ENCODE results near the gene PCID2.

Gene PCID2

GRCh38 chr13:113182046-113182445 lies 26.4 kb downstream of the PCID2 start:
- Histone ChIP-seq H3K4me3 (ENCODE audit: low read length) (no peak overlapping the region), H3K9ac (ENCODE audit: low read length) (no peak overlapping the region), H3K9me3 (ENCODE audit: control insufficient read depth, low read length) (no peaks in the 10 kb centered on the region), H3K27me3 (ENCODE audit: control insufficient read depth, insufficient read depth, low read length) (no peaks in the 10 kb centered on the region), H3K36me3 (ENCODE audit: control insufficient read depth, insufficient read depth, low read length) (peaks cover 15% of the 10 kb centered on the region), H3K4me1 (ENCODE audit: control insufficient read depth, insufficient read depth, low read length) (peaks cover under 1% of the 10 kb centered on the region)

- Histone ChIP-seq H3K36me3 (ENCODE audit: control insufficient read depth, insufficient read depth, low read length) (peaks cover 15% of the 10 kb centered on the region), H3K4me3 (ENCODE audit: low read length) (no peak overlapping the region), H3K9me3 (ENCODE audit: control insufficient read depth, low read length) (no peaks in the 10 kb centered on the region), H3K9ac (ENCODE audit: low read length) (no peak overlapping the region), H3K27me3 (ENCODE audit: control insufficient read depth, insufficient read depth, low read length) (no peaks in the 10 kb centered on the region), H3K4me1 (ENCODE audit: control insufficient read depth, insufficient read depth, low read length) (no peaks in the 10 kb centered on the region)
Measured at GRCh38 chr13:113179374-113180230, 28.9 kb downstream of the PCID2 start.

DNA sequence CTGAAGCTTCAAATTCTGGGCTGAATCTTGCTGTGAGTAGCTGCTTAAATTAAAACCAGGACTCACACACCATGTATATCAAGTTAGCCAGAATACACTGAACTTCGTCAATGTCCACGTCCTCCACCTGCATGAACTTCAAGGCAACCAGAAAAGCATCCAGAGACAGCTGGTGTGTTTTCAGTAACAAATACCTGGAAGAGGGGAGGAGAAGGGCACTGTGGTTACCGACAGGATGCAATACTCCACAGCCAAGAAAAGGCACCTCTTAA lies 29.6 kb downstream of the PCID2 start:
- Histone ChIP-seq H3K27me3 (ENCODE audit: control insufficient read depth, insufficient read depth, low read length) (no peaks in the 10 kb centered on the region), H3K4me1 (ENCODE audit: control insufficient read depth, insufficient read depth, low read length) (no peaks in the 10 kb centered on the region), H3K36me3 (ENCODE audit: control insufficient read depth, insufficient read depth, low read length) (peaks cover 15% of the 10 kb centered on the region), H3K4me3 (ENCODE audit: low read length) (no peak overlapping the region), H3K9ac (ENCODE audit: low read length) (no peak overlapping the region), H3K9me3 (ENCODE audit: control insufficient read depth, low read length) (no peaks in the 10 kb centered on the region)

DNA sequence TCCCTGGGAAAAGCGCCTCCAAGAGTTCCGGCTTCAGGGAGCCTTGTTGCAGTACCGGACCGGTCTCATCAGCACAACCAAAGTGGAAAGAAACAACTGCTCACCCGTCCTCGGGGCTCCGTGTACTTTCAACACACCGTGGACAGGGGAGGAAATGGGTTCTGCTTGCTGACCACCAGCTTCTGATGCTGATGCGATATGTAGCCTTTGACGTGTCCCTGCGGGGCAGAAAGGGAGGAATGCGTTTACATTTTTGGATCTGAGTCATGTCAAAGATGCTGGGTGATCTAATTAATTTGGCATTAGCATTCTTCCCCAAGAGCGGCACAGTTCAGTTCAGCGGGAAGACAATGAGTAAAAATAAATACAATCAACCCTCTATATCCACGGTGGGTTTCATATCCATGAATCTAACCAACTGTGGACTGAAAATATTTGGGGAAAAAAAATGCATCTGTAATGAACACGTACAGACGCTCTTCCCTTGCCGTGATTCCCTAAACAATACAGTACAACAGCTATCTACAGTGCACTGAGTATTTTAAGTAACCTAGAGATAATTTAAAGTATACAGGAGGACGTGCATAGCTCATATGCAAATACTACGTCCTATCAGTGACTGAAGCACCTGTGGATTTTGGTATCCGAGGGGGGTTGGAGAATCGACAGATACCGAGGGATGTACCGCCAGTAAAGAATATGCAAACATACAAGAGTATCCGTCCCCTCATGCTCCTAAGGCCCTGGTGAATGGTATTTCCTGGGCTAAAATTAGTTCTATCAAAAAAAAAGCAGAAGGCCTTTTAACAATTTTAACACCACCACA lies 30.2 kb downstream of the PCID2 start:
- Histone ChIP-seq H3K4me3 (ENCODE audit: low read length) (no peak overlapping the region), H3K9me3 (ENCODE audit: control insufficient read depth, low read length) (no peaks in the 10 kb centered on the region), H3K9ac (ENCODE audit: low read length) (no peak overlapping the region), H3K36me3 (ENCODE audit: control insufficient read depth, insufficient read depth, low read length) (peaks cover 12% of the 10 kb centered on the region), H3K27me3 (ENCODE audit: control insufficient read depth, insufficient read depth, low read length) (no peaks in the 10 kb centered on the region), H3K4me1 (ENCODE audit: control insufficient read depth, insufficient read depth, low read length) (no peaks in the 10 kb centered on the region)

GRCh38 chr13:113176822-113177221 lies 31.6 kb downstream of the PCID2 start:
- Histone ChIP-seq H3K4me3 (ENCODE audit: low read length) (no peak overlapping the region), H3K9me3 (ENCODE audit: control insufficient read depth, low read length) (no peaks in the 10 kb centered on the region), H3K4me1 (ENCODE audit: control insufficient read depth, insufficient read depth, low read length) (peaks cover 14% of the 10 kb centered on the region), H3K36me3 (ENCODE audit: control insufficient read depth, insufficient read depth, low read length) (peaks cover 12% of the 10 kb centered on the region), H3K9ac (ENCODE audit: low read length) (no peak overlapping the region), H3K27me3 (ENCODE audit: control insufficient read depth, insufficient read depth, low read length) (no peaks in the 10 kb centered on the region)

DNA sequence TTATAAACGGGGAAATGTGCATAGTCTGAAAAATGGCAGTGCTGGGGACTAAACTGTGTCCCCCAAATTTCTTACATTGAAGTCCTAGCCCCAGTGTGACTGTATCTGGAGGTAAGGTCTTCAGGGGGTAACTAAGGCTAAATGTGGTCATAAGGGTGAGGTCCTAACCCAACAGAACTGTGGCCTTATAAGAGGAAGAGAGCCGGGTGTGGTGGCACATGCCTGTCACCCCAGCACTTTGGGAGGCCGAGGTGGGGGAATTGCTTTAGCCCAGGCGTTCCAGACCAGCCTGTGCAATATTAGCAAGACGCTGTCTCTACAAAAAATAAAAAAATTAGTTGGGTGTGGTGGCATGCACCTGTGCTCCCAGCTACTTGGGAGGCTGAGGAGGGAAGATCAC lies 32.2 kb downstream of the PCID2 start:
- no peaks in the 10 kb centered on the region for H3K9me3 ChIP-seq (ENCODE audit: control insufficient read depth, low read length)
- H3K36me3 ChIP-seq (ENCODE audit: control insufficient read depth, insufficient read depth, low read length) = peaks cover 12% of the 10 kb centered on the region
- H3K9ac ChIP-seq (ENCODE audit: low read length) = no peak overlapping the region
- H3K4me1 ChIP-seq (ENCODE audit: control insufficient read depth, insufficient read depth, low read length) = peaks cover 20% of the 10 kb centered on the region
- H3K27me3 ChIP-seq (ENCODE audit: control insufficient read depth, insufficient read depth, low read length) = no peaks in the 10 kb centered on the region
- H3K4me3 ChIP-seq (ENCODE audit: low read length) = no peak overlapping the region

GRCh38 chr13:113172419-113172926 lies 36.0 kb downstream of the PCID2 start:
- Histone ChIP-seq H3K4me3 (ENCODE audit: low read length) (no peak overlapping the region), H3K9ac (ENCODE audit: low read length) (no peak overlapping the region), H3K9me3 (ENCODE audit: control insufficient read depth, low read length) (no peaks in the 10 kb centered on the region), H3K27me3 (ENCODE audit: control insufficient read depth, insufficient read depth, low read length) (no peaks in the 10 kb centered on the region), H3K36me3 (ENCODE audit: control insufficient read depth, insufficient read depth, low read length) (no peaks in the 10 kb centered on the region), H3K4me1 (ENCODE audit: control insufficient read depth, insufficient read depth, low read length) (peaks cover 30% of the 10 kb centered on the region)

DNA sequence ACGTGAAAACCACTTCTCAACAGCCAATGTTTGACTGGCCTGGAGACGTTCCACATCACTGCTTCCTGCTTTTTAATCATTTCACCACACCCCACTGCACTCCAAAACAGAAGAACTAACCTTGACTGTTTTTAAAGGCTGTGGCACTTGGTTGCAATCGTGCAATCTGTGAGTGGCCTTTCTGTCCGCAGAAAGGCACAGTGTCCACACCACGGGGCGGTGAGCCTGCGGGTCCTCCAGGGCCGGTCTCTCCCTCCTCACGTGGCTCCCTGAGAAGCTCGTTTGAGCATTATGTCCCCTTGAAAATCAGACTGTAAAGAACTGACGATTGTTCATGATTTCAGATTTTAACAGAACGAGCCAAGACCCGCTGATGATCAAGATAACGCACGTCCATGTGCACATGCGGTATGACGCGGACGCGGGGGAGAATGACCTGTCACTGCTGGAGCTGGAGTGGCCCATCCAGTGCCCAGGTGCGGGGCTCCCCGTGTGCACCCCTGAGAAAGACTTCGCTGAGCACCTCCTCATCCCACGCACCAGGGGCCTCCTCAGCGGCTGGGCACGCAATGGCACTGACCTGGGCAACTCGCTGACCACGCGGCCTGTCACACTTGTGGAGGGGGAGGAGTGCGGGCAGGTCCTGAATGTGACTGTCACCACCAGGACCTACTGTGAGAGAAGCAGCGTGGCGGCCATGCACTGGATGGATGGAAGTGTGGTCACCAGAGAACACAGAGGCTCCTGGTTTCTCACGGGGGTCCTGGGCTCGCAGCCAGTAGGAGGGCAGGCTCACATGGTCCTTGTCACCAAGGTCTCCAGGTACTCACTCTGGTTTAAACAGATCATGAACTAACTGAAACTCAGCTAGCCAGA lies 37.0 kb downstream of the PCID2 start:
- no peaks in the 10 kb centered on the region for H3K36me3 ChIP-seq (ENCODE audit: control insufficient read depth, insufficient read depth, low read length)
- no peaks in the 10 kb centered on the region for H3K9me3 ChIP-seq (ENCODE audit: control insufficient read depth, low read length)
- no peaks in the 10 kb centered on the region for H3K27me3 ChIP-seq (ENCODE audit: control insufficient read depth, insufficient read depth, low read length)

DNA sequence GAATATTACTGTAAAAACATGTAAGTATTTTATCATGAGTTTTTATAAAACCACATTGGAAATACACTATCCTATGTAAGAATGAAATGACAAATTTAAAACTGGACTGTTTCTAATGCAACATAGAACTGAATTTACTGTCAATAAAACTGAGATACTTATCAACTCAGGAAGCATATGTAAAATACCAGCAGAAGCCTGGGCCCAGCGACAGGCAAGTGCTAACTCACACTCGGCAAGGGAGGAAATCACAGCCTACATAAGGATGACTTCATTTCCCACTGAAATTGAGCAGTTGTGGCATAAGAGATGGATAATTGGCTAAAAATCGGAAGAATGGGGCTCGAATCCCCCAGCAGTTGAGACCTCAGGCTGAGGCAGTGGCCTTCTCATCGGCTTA lies 38.0 kb downstream of the PCID2 start:
- Histone ChIP-seq H3K9me3 (ENCODE audit: control insufficient read depth, low read length) (no peaks in the 10 kb centered on the region), H3K9ac (ENCODE audit: low read length) (no peak overlapping the region), H3K4me1 (ENCODE audit: control insufficient read depth, insufficient read depth, low read length) (peaks cover 30% of the 10 kb centered on the region), H3K4me3 (ENCODE audit: low read length) (no peak overlapping the region), H3K36me3 (ENCODE audit: control insufficient read depth, insufficient read depth, low read length) (no peaks in the 10 kb centered on the region), H3K27me3 (ENCODE audit: control insufficient read depth, insufficient read depth, low read length) (no peaks in the 10 kb centered on the region)

More for the DNA sequence above, 37.0 kb downstream of the PCID2 start:
- Histone ChIP-seq H3K4me1 (ENCODE audit: control insufficient read depth, insufficient read depth, low read length) (peaks cover 30% of the 10 kb centered on the region), H3K4me3 (ENCODE audit: low read length) (no peak overlapping the region), H3K9ac (ENCODE audit: low read length) (no peak overlapping the region)

DNA sequence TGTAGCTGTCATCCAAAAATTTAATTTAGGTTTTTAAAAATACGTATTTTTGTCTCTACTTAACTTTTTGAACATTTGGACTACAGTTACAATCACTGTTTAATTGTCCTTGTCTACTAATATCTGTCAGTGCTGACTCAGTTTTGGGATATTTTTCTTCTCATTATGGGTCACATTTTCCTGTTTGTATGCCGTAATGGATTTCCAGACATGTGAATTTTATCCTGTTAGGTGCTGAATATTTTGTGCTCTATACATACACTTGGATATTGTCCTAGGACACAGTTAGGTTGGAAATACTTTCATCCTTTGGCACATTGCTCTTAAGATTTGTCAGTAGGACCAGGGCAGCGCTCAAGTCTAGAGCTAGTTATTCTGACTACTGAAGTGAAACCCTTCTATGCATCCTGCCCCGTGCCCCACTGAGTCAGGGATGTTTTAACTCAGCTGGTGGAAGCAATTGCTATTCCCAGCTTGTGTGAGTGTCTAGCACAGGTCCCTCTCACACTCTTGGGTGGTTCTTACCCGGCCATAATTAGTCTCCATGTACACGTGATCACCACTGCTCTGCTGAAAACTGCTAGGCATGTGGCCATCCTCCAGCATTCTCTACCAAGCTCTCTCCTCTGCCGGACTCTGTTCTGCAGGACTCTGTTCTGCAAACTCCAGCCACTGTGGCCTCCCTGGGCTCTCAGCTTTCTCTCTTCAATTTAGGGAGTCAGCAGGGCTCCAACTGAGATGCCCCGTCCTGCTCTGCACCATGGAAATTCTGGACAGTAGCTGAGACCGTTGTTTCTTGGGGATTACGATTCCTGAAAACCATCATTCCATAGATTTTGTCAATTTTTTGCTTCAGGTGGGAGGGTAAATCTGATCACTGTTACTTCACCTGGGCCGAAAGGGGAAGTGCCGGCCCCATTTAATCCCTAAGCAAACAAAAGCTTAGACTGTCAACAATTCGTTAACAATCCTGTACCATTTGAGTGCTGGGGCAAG lies 38.9 kb downstream of the PCID2 start:
- no peaks in the 10 kb centered on the region for H3K27me3 ChIP-seq (ENCODE audit: control insufficient read depth, insufficient read depth, low read length)
- no peaks in the 10 kb centered on the region for H3K36me3 ChIP-seq (ENCODE audit: control insufficient read depth, insufficient read depth, low read length)
- H3K9me3 ChIP-seq (ENCODE audit: control insufficient read depth, low read length) = no peaks in the 10 kb centered on the region
- H3K4me3 ChIP-seq (ENCODE audit: low read length) = no peak overlapping the region
- H3K9ac ChIP-seq (ENCODE audit: low read length) = no peak overlapping the region
- peaks cover 30% of the 10 kb centered on the region for H3K4me1 ChIP-seq (ENCODE audit: control insufficient read depth, insufficient read depth, low read length)

GRCh38 chr13:113168211-113168610 lies 40.3 kb downstream of the PCID2 start:
- H3K27me3 ChIP-seq (ENCODE audit: control insufficient read depth, insufficient read depth, low read length) = peaks cover 5% of the 10 kb centered on the region
- no peaks in the 10 kb centered on the region for H3K9me3 ChIP-seq (ENCODE audit: control insufficient read depth, low read length)
- H3K36me3 ChIP-seq (ENCODE audit: control insufficient read depth, insufficient read depth, low read length) = no peaks in the 10 kb centered on the region
- H3K9ac ChIP-seq (ENCODE audit: low read length) = no peak overlapping the region
- H3K4me3 ChIP-seq (ENCODE audit: low read length) = no peak overlapping the region
- H3K4me1 ChIP-seq (ENCODE audit: control insufficient read depth, insufficient read depth, low read length) = peaks cover 29% of the 10 kb centered on the region

All from mucosa of stomach (tissue), 1 donor.